Measurements from ENCODE around the gene CDH13. TPM values are rescaled to one million over a fixed set of nuclear protein-coding genes. Genes with fewer than 3 reads are reported as not detected.

CDH13 gene
- total and polyA plus RNA-seq, 9 of the 15 experiments (the other 6 are each of a cell fraction or from before 2014, with no cell fraction given): 0.03 TPM; not detected in 8

- no peak for TF ChIP-seq ILK (tag; IDR thresholded peaks at IDR 0.05; ENCODE audit: borderline replicate concordance, low read depth)
- TF ChIP-seq CBFA2T3 (IDR thresholded peaks at IDR 0.05): no peak
These were observed 512.4 kb downstream of the CDH13 start (continued) for GRCh38 chr16:83138976-83139690.

- no peak for DNase-seq (ENCODE audit: extremely low read depth in 1 of 4, low spot score in 3 of 4)
- Histone ChIP-seq H3K27ac (ENCODE audit: extremely low read depth, low read depth, low read length) (no peak overlapping the region), H3K9me3 (replicated peaks; ENCODE audit: control insufficient read depth, insufficient read depth, low read depth, low read length) (no peaks in the 10 kb centered on the region), H3K4me1 (replicated peaks in 1 of 2; ENCODE audit: control insufficient read depth in 2 of 2, insufficient read depth in 2 of 2, low read length in 2 of 2) (no peaks in the 10 kb centered on the region), H4K20me1 (replicated peaks; ENCODE audit: control insufficient read depth, insufficient read depth, low read length) (no peaks in the 10 kb centered on the region), H3K9ac (ENCODE audit: insufficient read depth in 1 of 2, low read depth in 2 of 2, low read length in 2 of 2) (no peak overlapping the region), H3K79me2 (ENCODE audit: control insufficient read depth, insufficient read depth, low read length) (no peaks in the 10 kb centered on the region), H3K4me2 (ENCODE audit: insufficient read depth, low read length) (no peak overlapping the region), H2AFZ (ENCODE audit: low read depth, low read length) (no peak overlapping the region), H3K36me3 (ENCODE audit: control insufficient read depth, insufficient read depth, low read length) (no peaks in the 10 kb centered on the region), H3K4me3 (no peak overlapping the region), H3K27me3 (ENCODE audit: control insufficient read depth in 2 of 2, insufficient read depth in 2 of 2, low read length in 2 of 2) (no peaks in the 10 kb centered on the region), H3K9me1 (ENCODE audit: control insufficient read depth, insufficient read depth, low read length) (no peaks in the 10 kb centered on the region)
- no peak for FAIRE-seq
- ChIA-PET POLR2A (interaction anchor here (0.6 kb wide), 1 partner anchor 696 kb away, joined by 3 read pairs; no protein-coding TSS in a partner anchor), CTCF (ENCODE audit: low intra/inter-chr PET ratio) (no interaction called here)
- no peak for ATAC-seq
- BruUV-seq (replicated peaks): no TSS peak
- WGBS (ENCODE audit: insufficient coverage, low coverage, missing lambda C conversion rate): 0% methylated on average over 8 of the region's 8 CpGs
- no peak for TF ChIP-seq CGGBP1 (CRISPR knock-in tag; IDR thresholded peaks at IDR 0.05)
- TF ChIP-seq ZNF318 (IDR thresholded peaks at IDR 0.05; ENCODE audit: borderline replicate concordance in 1 of 2, low read depth in 1 of 2): no peak
- TF ChIP-seq ZNF274 (IDR thresholded peaks at IDR 0.05; ENCODE audit: borderline replicate concordance, low read depth, low read length): no peak
- no peak for TF ChIP-seq SMC3 (conservative IDR thresholded peaks at IDR 0.05; ENCODE audit: insufficient read depth, low read depth, low read length)
- no peak for TF ChIP-seq CBFB (CRISPR knock-in tag; IDR thresholded peaks at IDR 0.05)
- in situ Hi-C loops (cut with MboI) (no loop called here), intact Hi-C loops (cut with micrococcal nuclease) (no loop called here)
These were observed 517.0 kb downstream of the CDH13 start for GRCh38 chr16:83143788-83144187.

Data from K562 (cell line).